Thoracic aorta (tissue), 2 donors: ENCODE results near the gene EFS. TPM values are rescaled to one million over a fixed set of nuclear protein-coding genes. Genes with fewer than 3 reads are reported as not detected.
A peak's percentile ranks its signal among the peaks of the same experiment; 100 is the strongest.

Source experiments
- ATAC-seq: fragments of 150-250 bp; one replicate; pipeline ENCODE4 v1.8.0; 2017; ENCODE audit warnings: low read depth; ENCODE audit not compliant: insufficient number of reproducible peaks, low FRiP score
- DNase-seq: peaks from one replicate; pipeline ENCODE4 v3.0.0-alpha.2; 2020; ENCODE audit warnings: low spot score
- H3K27ac ChIP-seq, 2 donors: fragments of 200-600 bp; sonication (generic); 1 replicate in 1 of 2; 2 replicates in 1 of 2; pipeline ENCODE4 v1.5.1; 2016; ENCODE audit warnings: mild to moderate bottlenecking in 2 of 2, moderate library complexity in 2 of 2
- H3K27me3 ChIP-seq: fragments of 200-600 bp; sonication (generic); replicated peaks from 2 replicates; pipeline ENCODE4 v1.6.0; 2016; ENCODE audit warnings: mild to moderate bottlenecking; ENCODE audit not compliant: insufficient read depth
- H3K36me3 ChIP-seq: fragments of 200-600 bp; sonication (generic); one replicate; pipeline ENCODE4 v1.5.1; 2016
- H3K4me1 ChIP-seq, 2 donors: fragments of 200-600 bp; sonication (generic); 1 replicate in 1 of 2; 2 replicates in 1 of 2; pipeline versions ENCODE4 v1.5.1 to v1.6.0; 2016; ENCODE audit warnings: low read depth in 2 of 2, mild to moderate bottlenecking in 1 of 2; ENCODE audit not compliant: control insufficient read depth in 1 of 2
- H3K4me3 ChIP-seq: fragments of 200-600 bp; sonication (generic); 2 replicates; pipeline ENCODE4 v1.5.1; 2016; ENCODE audit warnings: mild to moderate bottlenecking
- H3K9me3 ChIP-seq: fragments of 200-600 bp; sonication (generic); 2 replicates; pipeline ENCODE4 v1.5.1; 2016
- total RNA-seq, 2 donors: library from RNA; depleted of rRNA; stranded (reverse); fragments of >200 nt; gene quantifications; one replicate each; pipeline versions ENCODE4 v1.1.0 to v1.2.3, GENCODE V29; 2016
- TF ChIP-seq, protein P1 (sequence below): fragments of 200-600 bp; sonication (generic); IDR thresholded peaks from one replicate; pipeline ENCODE4 v1.5.1; 2019; ENCODE audit warnings: antibody characterized with exemption

EFS gene
- total RNA-seq, 2 donors from 2014 or later: 23.3 to 38.2 TPM

GRCh38 chr14:23381871-23382270, 16.9 kb upstream of the EFS start:
- no peak for ATAC-seq
- TF ChIP-seq, protein P1, sequence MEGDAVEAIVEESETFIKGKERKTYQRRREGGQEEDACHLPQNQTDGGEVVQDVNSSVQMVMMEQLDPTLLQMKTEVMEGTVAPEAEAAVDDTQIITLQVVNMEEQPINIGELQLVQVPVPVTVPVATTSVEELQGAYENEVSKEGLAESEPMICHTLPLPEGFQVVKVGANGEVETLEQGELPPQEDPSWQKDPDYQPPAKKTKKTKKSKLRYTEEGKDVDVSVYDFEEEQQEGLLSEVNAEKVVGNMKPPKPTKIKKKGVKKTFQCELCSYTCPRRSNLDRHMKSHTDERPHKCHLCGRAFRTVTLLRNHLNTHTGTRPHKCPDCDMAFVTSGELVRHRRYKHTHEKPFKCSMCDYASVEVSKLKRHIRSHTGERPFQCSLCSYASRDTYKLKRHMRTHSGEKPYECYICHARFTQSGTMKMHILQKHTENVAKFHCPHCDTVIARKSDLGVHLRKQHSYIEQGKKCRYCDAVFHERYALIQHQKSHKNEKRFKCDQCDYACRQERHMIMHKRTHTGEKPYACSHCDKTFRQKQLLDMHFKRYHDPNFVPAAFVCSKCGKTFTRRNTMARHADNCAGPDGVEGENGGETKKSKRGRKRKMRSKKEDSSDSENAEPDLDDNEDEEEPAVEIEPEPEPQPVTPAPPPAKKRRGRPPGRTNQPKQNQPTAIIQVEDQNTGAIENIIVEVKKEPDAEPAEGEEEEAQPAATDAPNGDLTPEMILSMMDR: no peak
- Histone ChIP-seq H3K9me3 (no peaks in the 10 kb centered on the region), H3K4me3 (no peak overlapping the region), H3K4me1 (no peaks in the 10 kb centered on the region), H3K27ac (no peak overlapping the region), H3K36me3 (no peaks in the 10 kb centered on the region), H3K27me3 (no peaks in the 10 kb centered on the region)
- DNase-seq: no peak

- TF ChIP-seq, protein P1: no peak
- no peak overlapping the region for H3K27ac ChIP-seq
Measured at GRCh38 chr14:23380976-23381375, 16.0 kb upstream of the EFS start.

DNA sequence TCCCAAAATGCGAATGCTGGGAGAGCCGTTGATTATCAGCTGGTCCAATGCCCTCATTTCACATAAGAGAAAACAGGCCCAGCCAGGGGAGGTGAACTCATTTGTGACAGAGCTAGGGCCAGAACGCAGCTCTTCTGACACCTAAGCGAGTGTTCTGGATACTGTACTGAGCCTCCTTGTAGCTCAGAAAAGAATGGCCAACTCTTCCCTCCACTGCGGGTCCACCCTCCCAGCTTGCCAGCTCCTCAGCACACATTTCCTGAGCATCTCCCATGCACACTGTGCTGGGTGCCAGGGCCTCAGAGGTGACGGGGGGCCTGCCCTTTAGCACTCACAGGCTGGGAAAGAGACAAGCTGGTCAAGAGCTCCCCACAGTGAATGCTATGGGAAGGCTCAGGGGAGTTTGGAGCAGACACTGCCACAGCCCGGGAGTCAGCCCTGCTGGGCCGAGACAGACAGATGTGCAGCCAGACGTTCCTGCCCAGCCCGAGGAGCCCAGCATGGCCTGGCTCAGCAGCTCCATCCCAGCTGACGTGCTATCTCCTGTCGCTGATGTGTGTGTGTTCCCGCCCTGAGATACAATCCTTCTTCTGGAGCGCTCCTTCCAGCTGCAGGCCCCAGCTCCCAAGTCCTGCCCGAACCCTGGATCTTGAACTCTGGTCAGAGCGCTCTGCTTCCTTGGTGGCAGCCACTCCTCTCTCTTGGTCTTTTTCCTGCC, 15.4 kb upstream of the EFS start:
- Histone ChIP-seq H3K36me3 (no peaks in the 10 kb centered on the region), H3K4me3 (no peak overlapping the region), H3K27ac (no peak overlapping the region), H3K4me1 (peaks cover 0 to 4% of the 10 kb centered on the region in 2 donors), H3K27me3 (no peaks in the 10 kb centered on the region), H3K9me3 (no peaks in the 10 kb centered on the region)
- TF ChIP-seq, protein P1: no peak
- no peak for DNase-seq
- ATAC-seq: no peak

More at GRCh38 chr14:23380976-23381375, 16.0 kb upstream of the EFS start:
- Histone ChIP-seq H3K4me3 (no peak overlapping the region), H3K9me3 (no peaks in the 10 kb centered on the region), H3K4me1 (peaks cover 0 to 4% of the 10 kb centered on the region in 2 donors), H3K27me3 (no peaks in the 10 kb centered on the region), H3K36me3 (no peaks in the 10 kb centered on the region)
- no peak for ATAC-seq
- no peak for DNase-seq

GRCh38 chr14:23379366-23380196, 14.6 kb upstream of the EFS start:
- Histone ChIP-seq H3K27ac (no peak overlapping the region), H3K9me3 (no peaks in the 10 kb centered on the region), H3K4me3 (no peak overlapping the region), H3K27me3 (no peaks in the 10 kb centered on the region), H3K36me3 (no peaks in the 10 kb centered on the region), H3K4me1 (peaks cover 0 to 4% of the 10 kb centered on the region in 2 donors)
- ATAC-seq: peak; percentile 51
- TF ChIP-seq, protein P1: peak; percentile 83
- DNase-seq: no peak

GRCh38 chr14:23378612-23379220, 13.7 kb upstream of the EFS start:
- ATAC-seq (no peak), DNase-seq (no peak)
- no peaks in the 10 kb centered on the region for H3K27me3 ChIP-seq
- H3K36me3 ChIP-seq: no peaks in the 10 kb centered on the region
- H3K4me3 ChIP-seq: no peak overlapping the region
- TF ChIP-seq, protein P1: no peak
- no peak overlapping the region for H3K27ac ChIP-seq
- H3K9me3 ChIP-seq: no peaks in the 10 kb centered on the region
- peaks cover 0 to 4% of the 10 kb centered on the region in 2 donors for H3K4me1 ChIP-seq
